Measurements from ENCODE around the gene KCNC3. TPM values are rescaled to one million over a fixed set of nuclear protein-coding genes. Genes with fewer than 3 reads are reported as not detected.

The KCNC3 gene
- total RNA-seq, 2 experiments from 2014 or later = 1.6 to 2.0 TPM

GRCh38 chr19:50300051-50300450 lies 29.1 kb downstream of the KCNC3 start:
- H3K4me1 ChIP-seq (ENCODE audit: insufficient read depth, low read length) = no peaks in the 10 kb centered on the region
- no peak overlapping the region for H3K27ac ChIP-seq (ENCODE audit: low read depth in 1 of 2, low read length in 2 of 2)
- H3K27me3 Mint-ChIP-seq = peaks cover 28% of the 10 kb centered on the region
- TF ChIP-seq CTCF (IDR thresholded peaks at IDR 0.05) = no peak
- H3K27me3 ChIP-seq (ENCODE audit: control insufficient read depth in 1 of 2, insufficient read depth in 2 of 2, low read length in 2 of 2) = peaks cover 2 to 3% of the 10 kb centered on the region in 2 experiments
- H3K36me3 Mint-ChIP-seq (ENCODE audit: low read depth) = no peaks in the 10 kb centered on the region
- no peak overlapping the region for H3K4me3 Mint-ChIP-seq
- no peaks in the 10 kb centered on the region for H3K36me3 ChIP-seq (ENCODE audit: insufficient read depth, low read length)
- H3K4me3 ChIP-seq (ENCODE audit: low read length) = no peak overlapping the region
- intact Hi-C loops (cut with DNase I, micrococcal nuclease) = no loop called here
- ATAC-seq (ENCODE audit: poor library complexity) (no peak), DNase-seq (no peak)
- H3K27ac Mint-ChIP-seq = no peak overlapping the region
- ChIA-PET CTCF (no interaction called here), POLR2A (no interaction called here)
- H3K4me1 Mint-ChIP-seq (ENCODE audit: low read depth) = no peaks in the 10 kb centered on the region
- H3K9me3 Mint-ChIP-seq = no peaks in the 10 kb centered on the region
- peaks cover 8 to 13% of the 10 kb centered on the region in 2 experiments for H3K9me3 ChIP-seq (ENCODE audit: control insufficient read depth in 1 of 2, insufficient read depth in 1 of 2, low read length in 2 of 2)

GRCh38 chr19:50293263-50294004 lies 35.7 kb downstream of the KCNC3 start:
- DNase-seq (no peak), ATAC-seq (ENCODE audit: poor library complexity) (no peak)
- no peak overlapping the region for H3K27ac ChIP-seq (ENCODE audit: low read depth in 1 of 2, low read length in 2 of 2)
- H3K4me3 ChIP-seq (ENCODE audit: low read length) = no peak overlapping the region
- POLR2A ChIA-PET = no interaction called here
- CTCF ChIA-PET = no interaction called here
- Mint-ChIP-seq H3K36me3 (ENCODE audit: low read depth) (no peaks in the 10 kb centered on the region), H3K9me3 (no peaks in the 10 kb centered on the region), H3K4me3 (no peak overlapping the region), H3K27me3 (peaks cover 42% of the 10 kb centered on the region), H3K27ac (no peak overlapping the region), H3K4me1 (ENCODE audit: low read depth) (no peaks in the 10 kb centered on the region)
- no peak for TF ChIP-seq CTCF (IDR thresholded peaks at IDR 0.05)
- peaks cover 11 to 12% of the 10 kb centered on the region in 2 experiments for H3K27me3 ChIP-seq (ENCODE audit: control insufficient read depth in 1 of 2, insufficient read depth in 2 of 2, low read length in 2 of 2)
- H3K4me1 ChIP-seq (ENCODE audit: insufficient read depth, low read length) = no peaks in the 10 kb centered on the region
- H3K9me3 ChIP-seq (ENCODE audit: control insufficient read depth in 1 of 2, insufficient read depth in 1 of 2, low read length in 2 of 2) = peaks cover 0 to 29% of the 10 kb centered on the region in 2 experiments
- intact Hi-C loops (cut with DNase I, micrococcal nuclease) = no loop called here
- H3K36me3 ChIP-seq (ENCODE audit: insufficient read depth, low read length) = no peaks in the 10 kb centered on the region

- no peak for DNase-seq
- Histone ChIP-seq H3K4me1 (ENCODE audit: insufficient read depth, low read length) (no peaks in the 10 kb centered on the region), H3K27ac (ENCODE audit: low read depth in 1 of 2, low read length in 2 of 2) (no peak overlapping the region), H3K36me3 (ENCODE audit: insufficient read depth, low read length) (no peaks in the 10 kb centered on the region), H3K27me3 (ENCODE audit: control insufficient read depth in 1 of 2, insufficient read depth in 2 of 2, low read length in 2 of 2) (peaks cover 17 to 20% of the 10 kb centered on the region in 2 experiments), H3K4me3 (ENCODE audit: low read length) (no peak overlapping the region), H3K9me3 (ENCODE audit: control insufficient read depth in 1 of 2, insufficient read depth in 1 of 2, low read length in 2 of 2) (peaks cover 0 to 36% of the 10 kb centered on the region in 2 experiments)
- no peak for ATAC-seq (ENCODE audit: poor library complexity)
- Mint-ChIP-seq H3K4me1 (ENCODE audit: low read depth) (no peaks in the 10 kb centered on the region), H3K4me3 (no peak overlapping the region), H3K27me3 (peaks cover 53% of the 10 kb centered on the region), H3K36me3 (ENCODE audit: low read depth) (no peaks in the 10 kb centered on the region), H3K27ac (no peak overlapping the region), H3K9me3 (peaks cover 2% of the 10 kb centered on the region)
- TF ChIP-seq CTCF (IDR thresholded peaks at IDR 0.05) = no peak
- CTCF ChIA-PET = no interaction called here
- intact Hi-C loops (cut with DNase I, micrococcal nuclease) = no loop called here
- POLR2A ChIA-PET = no interaction called here
These were observed 36.9 kb downstream of the KCNC3 start for GRCh38 chr19:50292216-50292827.
